Measurements from ENCODE around the gene CXorf65.

Gene CXorf65

DNA sequence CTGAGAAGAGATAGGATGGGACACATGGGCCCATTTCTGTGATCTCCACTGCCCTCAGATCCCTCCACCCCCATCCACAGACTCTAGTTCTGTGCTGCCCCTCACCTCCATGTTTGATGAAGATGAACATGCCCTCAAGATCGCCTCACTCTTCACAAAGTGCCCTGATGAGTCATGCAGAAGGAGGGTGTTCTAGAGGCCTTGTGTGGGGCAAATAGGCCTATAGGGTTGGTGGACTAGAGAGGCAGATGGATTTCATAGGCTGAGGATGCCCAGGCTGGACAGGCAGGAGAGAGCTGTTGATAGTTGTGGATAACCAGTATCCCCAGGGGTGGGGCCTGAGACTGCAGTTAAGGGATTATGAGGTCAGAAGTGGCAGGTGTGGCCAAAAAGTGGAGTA lies at the start of gene CXorf65:
Gene CXorf65, minus strand, starts transcription at position 314 of the 400 bp plus-strand sequence. Its CDS starts 184 bp downstream, at position 130.
- DNase-seq: no peak

DNA sequence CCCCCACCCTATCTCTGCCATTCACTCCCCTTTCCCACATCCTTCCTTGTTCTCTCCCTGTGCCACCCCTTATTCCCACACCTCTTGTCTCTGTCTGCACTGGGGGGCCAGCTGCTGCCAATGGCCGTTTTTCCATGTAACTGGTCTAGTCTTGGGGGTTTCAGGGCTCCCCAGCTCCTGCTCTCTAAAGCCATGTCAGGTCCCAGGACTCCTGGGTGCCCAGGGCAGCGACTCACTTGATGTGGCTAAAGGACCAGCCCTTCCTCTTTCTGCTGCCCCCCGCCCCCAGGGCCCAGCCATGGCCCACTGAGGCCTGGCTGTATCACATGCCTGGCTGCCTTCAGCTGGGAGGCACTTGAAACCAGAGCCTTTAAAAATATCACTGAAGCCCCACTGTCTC lies 48.1 kb upstream of the CXorf65 start:
- no peak for DNase-seq

DNA sequence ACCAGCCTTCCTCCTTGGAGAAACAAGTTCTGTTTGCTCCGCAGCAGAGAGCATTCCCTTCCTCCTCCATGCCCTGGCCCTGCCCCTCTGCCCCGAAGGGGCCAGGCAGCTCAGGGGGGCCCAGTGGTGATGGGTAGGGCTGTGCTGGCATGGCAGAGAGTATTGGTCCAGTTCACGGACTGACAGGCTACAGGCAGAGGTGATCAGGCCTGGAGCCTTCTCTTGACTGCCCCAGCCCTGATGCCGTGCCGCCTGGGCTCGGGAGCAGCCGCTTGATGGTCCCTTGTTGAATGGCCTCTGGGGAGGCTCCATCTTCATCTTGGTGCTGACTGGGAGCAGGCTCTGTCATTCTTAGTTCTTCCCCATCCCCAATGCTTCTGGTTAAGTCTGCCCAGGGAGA lies 47.7 kb upstream of the CXorf65 start:
- DNase-seq: no peak

DNA sequence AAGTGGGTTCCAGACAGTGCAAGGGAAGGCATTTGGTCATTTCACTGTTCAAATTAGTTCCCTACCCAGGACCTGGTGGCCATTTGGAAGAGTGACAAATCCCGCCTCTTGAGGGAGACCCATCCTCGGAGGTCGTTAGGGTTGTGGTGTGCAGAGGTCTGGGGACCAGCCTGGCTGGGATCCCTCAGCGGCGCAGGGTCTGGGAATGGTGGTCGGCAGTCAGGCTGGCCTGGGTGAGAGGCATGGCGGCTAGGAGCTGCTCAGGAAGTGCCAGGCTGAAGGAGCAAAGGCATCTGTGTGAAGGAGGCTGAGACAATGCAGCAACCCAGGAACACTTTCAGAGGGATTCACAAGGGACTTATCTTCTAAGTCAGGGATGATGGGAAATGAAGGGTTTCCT lies 44.8 kb upstream of the CXorf65 start:
- no peak for DNase-seq

DNA sequence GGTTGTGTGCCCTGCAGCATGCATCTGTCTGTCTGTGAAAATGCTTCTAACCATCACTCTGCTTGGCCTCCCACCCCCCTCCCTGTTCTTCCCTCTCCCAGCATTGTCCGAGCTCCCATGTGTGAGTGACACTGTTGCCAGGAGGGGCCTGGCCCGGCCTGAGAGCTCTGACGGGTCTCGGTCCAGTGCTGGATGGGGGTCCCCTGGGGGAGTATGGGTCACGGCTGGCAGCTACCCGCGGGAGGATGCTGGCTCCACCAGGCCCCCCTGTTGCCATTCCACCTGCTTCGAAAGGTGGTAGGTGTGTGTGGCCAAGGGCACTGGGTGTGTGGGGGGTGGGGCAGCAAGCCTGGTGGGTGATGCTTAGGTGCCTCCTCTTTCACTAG lies 41.7 kb upstream of the CXorf65 start:
- no peak for DNase-seq

DNA sequence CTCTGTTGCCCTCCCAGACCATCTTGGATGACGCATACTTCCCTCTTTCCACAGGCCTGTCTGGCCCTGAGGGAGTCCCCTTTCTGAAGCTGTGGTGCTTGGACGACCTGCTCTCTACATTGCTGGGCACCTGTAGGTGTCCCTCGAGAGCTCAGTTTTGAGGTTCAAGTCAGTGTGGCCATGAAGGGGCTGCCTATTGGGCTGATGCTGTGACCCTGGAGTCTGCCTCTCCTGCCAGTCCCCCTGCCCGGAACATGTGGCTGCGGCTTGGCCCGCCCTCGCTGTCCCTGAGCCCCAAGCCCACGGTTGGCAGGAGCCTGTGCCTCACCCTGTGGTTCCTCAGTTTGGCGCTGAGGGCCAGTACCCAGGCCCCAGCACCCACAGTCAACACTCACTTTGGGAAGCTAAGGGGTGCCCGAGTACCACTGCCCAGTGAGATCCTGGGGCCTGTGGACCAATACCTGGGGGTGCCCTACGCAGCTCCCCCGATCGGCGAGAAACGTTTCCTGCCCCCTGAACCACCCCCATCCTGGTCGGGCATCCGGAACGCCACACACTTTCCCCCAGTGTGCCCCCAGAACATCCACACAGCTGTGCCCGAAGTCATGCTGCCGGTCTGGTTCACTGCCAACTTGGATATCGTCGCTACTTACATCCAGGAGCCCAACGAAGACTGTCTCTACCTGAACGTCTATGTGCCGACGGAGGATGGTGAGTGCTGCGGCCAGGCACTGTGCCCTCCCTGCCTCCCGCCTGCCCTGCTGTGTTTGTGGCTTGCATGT lies 41.1 kb upstream of the CXorf65 start:
- DNase-seq: no peak

DNA sequence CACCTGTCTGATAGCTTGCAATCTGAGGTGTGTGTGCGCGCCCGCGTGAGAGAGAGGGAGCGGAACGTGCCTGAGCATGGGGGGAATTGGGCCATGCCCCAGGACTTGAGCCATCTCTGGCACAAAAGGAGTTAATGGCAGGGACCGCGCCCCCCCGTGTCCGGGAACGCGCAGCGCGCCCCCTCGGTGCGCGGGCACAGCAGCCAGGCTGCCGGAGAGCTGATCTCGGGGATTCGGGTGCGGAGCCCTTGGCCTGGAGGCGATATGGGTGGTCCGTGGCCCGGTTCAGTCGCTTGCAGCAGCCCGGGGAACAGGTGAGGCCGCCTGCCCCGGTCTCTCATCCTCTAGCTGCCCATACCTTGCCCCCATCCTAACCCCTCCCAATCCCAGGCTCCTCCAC lies 38.1 kb upstream of the CXorf65 start, which contains the start of gene NLGN3:
Gene NLGN3, plus strand, starts transcription at position 191 of the 400 bp plus-strand sequence. CDS start 2,909 bp downstream, outside the sequence.
- DNase-seq: no peak

DNA sequence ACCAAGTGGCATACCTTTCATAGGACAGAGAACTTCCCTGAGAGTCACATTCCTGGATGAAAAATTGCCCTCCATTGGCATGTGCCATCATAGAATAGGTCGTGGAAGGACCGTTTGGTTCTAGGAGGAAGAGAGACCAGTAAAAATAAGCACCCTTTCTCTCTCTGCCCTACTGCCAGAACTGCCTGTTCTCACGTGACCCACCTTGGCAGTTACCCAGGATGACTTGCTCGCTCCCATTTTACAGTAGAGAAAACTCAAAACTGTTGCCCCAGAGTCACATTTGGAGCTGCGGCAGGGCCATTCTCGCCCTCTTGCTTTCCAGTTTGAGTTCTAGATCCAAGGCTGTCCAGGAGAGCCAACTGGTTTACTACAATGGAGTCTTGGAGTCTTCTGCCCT lies 37.0 kb upstream of the CXorf65 start:
- DNase-seq: no peak

DNA sequence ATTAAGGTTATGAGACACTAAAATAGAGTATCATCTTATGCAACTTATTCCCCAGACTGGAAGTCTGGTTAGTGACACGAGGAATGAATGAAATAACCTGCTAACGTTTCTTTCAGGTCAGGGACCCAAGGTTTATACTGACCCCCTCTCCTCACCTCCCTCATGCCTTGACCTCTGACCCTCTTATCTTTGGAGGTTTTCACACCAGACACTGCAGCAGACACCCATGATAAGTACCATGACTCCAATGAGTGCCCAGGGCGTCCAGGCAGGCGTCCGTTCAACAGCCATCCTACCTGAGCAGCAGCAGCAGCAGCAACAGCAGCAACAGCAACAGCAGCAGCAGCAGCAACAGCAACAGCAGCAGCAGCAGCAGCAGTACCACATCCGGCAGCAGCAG lies 33.9 kb upstream of the CXorf65 start:
- DNase-seq: no peak

DNA sequence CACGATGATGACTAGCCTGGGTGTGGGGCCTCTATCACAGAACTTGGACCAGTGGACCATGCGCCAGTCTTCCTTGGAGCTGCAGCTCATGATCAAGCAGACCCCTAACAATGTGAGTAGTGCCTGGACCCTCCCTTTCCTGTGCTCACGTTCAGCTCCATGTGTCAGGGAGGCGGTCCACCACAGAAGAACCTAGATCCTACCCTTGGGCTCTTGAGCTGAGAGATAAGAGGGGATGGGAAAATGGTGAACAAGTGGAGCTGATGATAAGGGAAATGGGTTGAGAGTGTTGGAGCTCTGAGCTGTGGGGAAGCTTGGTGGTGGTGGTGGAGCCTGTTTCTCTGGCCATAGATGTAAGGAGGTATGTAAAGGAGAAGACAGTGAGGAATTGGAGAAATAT lies 25.0 kb upstream of the CXorf65 start:
- DNase-seq: no peak

DNA sequence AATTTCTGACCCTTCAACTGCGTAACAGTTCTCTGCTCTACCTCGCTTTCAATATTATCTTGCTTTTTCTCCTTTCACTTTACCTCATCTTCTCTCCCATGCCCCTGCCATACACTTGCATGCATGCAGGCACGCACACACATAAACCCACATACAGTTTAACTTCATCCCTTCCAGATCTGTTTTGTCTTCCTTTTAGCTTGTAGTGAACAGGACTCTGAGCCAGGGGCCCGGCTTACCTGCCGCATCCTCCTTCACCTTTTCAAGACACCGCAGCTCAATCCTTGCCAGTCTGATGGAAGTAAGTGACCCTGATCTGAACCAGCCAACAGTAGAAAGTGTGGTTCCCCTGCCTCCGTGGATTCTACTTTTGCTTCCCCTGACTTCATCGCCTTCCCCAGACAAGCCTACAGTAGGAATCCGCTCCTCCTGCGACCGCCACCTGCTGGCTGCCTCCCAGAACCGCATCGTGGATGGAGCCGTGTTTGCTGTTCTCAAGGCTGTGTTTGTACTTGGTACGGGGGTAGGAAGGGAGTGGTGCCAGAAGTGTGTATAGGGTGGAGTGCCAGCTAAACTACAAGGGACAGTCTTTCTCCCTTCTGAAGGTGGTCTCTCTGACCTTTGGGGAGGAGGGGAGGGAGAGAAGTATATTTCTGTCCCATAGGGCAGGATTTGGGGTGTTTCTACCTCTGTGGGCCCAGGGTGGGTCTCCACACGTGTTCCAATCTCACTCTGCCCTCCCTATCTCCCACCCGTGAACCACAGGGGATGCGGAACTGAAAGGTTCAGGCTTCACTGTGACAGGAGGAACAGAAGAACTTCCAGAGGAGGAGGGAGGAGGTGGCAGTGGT lies 22.6 kb upstream of the CXorf65 start:
- DNase-seq: peak; percentile 9

DNA sequence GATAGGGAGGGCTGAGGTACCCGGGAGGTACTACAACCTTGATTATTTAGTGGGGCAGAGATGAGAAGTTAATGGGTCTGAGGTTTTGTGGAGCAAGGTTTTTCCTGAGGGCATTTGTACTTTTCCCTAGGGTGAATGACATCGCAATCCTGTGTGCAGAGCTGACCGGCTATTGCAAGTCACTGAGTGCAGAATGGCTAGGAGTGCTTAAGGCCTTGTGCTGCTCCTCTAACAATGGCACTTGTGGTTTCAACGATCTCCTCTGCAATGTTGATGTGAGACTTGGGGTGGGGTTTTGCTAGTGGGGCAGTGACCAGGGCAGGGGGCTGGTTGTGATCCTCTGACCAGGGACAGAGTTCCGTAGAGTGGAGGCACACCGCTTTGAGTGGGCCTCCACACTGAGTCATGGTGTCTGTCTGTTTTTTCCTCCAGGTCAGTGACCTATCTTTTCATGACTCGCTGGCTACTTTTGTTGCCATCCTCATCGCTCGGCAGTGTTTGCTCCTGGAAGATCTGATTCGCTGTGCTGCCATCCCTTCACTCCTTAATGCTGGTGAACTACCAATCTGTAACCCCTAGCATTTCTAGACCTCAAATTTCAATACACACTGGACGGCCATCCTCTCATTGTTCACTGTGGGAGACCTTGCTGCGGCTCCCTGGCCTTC lies 21.8 kb upstream of the CXorf65 start:
- no peak for DNase-seq

DNA sequence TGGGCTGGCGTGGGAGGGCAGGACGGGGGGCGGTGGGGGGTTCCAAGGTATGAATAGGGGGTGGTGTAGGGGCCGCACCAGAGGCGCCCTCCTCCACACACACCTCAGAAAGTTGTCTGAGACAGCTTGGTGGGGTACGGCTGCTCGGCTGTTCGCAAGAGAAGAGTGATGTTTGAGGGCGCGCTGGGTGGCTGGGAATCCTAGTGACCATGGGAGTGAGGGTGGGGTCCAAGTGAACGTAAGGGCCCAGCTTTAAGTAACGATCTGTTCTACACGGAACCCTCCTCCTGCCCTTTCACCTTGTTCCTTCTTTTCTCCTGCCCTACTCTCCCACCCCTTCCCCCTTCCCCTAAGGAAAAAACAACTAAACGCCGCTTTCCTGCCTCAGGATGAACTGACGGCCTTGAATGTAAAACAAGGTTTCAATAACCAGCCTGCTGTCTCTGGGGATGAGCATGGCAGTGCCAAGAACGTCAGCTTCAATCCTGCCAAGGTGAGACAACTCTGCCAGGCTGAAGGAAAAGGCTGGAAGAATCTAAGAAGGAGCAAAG lies 12.5 kb upstream of the CXorf65 start:
- DNase-seq: no peak

DNA sequence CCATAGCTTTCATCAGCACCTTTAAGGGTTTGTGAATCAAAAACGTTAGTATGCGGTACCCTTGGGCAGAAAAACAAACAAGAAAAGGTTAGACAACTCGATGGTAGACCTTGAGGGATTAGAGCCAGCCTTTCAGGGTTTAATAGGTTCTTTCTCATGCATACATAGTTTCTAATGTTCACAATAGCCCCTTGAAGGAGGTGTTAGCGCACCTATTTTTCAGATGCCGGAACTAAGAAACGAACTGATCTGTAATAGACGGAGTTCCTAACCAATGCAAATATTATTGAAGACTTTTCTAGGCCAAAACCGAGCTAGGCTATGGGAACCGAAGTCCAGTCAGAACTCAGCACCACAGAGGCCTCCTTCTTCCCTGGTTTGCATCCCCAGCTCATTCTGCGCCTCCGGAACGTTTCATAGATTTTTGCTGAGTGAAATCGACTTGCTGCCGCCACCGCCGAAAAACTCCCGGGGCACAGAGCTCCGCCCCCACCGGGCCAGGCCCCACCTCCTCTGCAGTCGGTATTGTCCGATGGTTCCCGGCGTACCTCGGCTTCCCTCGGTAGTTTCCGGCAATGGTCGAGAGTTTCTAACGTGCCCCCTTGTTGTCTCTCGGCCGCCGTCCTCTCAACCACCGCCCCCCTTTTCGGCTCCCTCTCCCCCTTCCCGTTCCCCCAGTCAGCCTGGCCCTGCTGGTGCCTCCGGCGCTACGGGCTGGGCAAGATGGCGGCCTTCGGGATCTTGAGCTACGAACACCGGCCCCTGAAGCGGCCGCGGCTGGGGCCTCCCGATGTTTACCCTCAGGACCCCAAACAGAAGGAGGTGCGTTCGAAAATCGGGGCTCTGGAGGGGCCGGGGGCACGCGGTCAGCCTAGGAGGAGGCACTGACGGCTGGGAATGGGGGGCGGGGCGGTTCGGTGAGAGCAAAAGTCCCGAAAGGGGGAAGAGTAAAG lies 11.8 kb upstream of the CXorf65 start, which contains the start of gene MED12:
Gene MED12, plus strand, starts transcription at position 565 of the 953 bp plus-strand sequence. Its CDS starts 159 bp downstream, at position 724.
- peak; percentile 68 for DNase-seq

DNA sequence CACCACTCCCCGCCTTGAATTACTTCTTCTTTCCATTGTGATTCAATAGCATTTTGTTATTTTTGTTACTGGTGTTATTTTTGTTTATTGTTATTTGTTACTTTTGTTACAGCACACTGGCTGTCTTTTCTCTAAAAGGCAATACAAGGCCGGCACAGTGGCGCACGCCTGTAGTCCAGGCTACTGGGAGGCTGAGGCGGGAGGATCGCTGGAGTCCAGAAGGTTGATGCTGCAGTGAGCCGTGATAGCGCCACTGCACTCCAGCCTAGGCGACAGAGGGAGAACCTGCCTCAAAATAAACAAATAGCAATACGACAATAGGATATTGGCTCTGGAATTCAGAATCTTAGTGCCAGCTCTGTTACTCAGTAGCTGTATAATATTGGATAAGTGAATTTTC lies 10.8 kb upstream of the CXorf65 start:
- DNase-seq: no peak

DNA sequence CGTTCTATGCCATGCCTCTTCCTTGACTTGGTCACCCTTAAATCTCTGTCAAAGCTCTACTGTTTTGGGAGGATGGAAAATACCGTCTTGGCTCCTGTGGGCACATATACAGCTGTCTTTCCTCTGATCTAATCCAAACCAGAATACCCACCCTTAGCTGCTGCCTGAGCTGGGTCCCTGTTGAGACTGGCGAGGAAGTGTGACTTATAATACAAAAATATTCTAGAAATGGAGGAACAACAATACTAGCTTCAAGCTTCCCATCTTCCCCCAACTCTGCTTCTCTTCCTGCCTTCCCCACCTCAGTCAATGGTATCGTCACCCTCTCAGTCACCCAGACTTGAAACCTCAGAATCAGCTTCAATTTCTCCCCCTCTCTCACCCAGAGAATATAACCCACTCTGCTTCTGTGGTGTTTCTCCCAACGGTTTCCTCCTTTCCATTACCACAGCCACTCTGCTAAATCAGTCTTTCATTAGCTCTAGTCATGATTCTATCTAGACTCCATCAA lies 5.4 kb upstream of the CXorf65 start:
- DNase-seq: no peak

DNA sequence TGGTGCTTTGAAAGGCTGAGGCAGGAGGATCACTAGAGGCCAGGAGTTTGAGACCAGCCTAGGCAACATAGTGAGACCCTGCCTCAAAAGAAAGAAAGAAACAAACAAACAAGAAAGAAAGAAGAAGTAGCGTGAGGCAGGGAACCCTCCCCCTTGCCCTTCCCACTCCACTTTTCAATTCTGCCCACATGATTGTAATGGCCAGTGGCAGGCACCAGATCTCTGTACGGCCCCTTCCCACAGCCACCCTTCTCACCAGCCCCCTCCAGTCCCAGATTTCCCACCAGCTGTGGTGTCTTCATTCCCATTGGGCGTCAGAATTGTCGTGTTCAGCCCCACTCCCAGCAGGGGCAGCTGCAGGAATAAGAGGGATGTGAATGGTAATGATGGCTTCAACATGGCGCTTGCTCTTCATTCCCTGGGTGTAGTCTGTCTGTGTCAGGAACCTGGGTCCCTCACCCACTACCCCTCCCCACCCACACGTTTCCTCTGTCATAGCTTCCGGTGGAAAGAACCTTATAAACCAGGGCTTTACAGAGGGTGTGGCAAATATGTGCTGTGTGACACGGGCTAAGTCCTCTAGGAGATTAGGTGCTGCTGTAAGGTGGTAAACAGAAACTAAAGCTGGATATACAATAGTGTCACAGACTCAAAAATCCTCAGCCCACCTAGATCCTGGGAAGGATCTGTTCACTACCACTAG lies 4.8 kb upstream of the CXorf65 start, which contains the start of gene IL2RG:
Gene IL2RG, minus strand, starts transcription at position 437 of the 703 bp plus-strand sequence. Its CDS starts 38 bp downstream, at position 399.
- DNase-seq: no peak

DNA sequence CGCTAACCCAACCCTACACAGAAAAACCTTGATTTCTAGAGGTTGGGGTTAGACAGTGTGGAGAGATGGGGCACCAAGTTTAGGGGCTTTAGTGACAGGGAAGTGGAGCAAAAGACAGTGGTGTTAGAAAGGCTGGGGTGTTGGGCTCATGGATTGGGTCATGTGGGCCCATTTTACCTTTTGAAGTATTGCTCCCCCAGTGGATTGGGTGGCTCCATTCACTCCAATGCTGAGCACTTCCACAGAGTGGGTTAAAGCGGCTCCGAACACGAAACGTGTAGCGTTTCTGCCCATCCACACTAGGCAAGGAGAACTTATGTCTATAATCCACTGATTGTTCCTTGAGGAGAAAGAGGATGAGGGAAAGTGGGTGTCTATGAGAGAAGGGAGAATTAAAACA lies 2.5 kb upstream of the CXorf65 start:
- no peak for DNase-seq

DNA sequence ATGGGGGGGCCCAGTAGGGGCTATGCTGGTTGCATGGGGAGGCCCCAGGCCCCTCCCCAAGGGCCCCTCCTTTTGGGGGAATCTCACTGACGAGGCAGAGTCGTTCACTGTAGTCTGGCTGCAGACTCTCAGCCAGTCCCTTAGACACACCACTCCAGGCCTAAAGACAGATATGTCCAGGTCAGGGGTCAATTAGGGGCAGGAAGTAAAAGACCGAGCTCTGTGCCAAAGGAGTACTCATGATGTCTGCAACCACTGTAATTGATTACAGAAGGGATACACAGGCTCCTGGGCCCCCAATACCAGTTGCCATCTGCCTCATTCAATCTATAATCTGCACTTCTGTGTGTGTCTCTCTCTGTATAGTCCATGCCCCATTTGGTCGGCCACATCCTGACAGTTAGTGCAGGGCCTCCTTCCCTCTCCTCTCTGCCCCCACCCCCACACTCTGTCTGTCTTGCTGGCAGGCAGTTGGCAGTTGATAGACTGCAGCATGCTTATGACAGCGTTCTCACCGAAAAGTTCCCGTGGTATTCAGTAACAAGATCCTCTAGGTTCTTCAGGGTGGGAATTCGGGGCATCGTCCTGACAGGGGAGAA lies 1.3 kb upstream of the CXorf65 start:
- no peak for DNase-seq

DNA sequence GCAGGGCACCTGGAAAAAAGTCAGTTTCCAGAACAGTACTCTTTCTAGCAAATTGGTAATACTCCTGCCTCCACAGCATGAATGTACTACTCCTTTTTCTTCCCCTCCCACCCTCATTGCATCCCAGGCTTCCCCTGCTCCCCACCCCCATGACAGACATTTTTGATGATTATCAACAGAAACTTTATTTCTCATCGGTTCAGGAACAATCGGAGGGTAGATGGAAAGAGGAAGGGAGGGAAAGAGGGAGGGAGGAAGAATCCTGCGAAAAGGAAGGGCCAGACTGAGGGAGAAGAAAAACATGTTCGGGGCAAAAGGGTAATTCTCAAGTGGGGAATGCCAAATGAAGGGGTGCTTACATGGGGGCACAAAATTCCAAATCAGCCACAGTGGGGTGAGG lies 705 bp upstream of the CXorf65 start:
- DNase-seq: no peak
